NCI-H748 (cell line): ENCODE results near the gene RIT1.

Source experiments
- DNase-seq: peaks from one replicate; lab custom pipeline; 2025; ENCODE audit not compliant: unreplicated experiment; lab: John Stamatoyannopoulos, UW

Gene RIT1, protein sequence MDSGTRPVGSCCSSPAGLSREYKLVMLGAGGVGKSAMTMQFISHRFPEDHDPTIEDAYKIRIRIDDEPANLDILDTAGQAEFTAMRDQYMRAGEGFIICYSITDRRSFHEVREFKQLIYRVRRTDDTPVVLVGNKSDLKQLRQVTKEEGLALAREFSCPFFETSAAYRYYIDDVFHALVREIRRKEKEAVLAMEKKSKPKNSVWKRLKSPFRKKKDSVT

DNA sequence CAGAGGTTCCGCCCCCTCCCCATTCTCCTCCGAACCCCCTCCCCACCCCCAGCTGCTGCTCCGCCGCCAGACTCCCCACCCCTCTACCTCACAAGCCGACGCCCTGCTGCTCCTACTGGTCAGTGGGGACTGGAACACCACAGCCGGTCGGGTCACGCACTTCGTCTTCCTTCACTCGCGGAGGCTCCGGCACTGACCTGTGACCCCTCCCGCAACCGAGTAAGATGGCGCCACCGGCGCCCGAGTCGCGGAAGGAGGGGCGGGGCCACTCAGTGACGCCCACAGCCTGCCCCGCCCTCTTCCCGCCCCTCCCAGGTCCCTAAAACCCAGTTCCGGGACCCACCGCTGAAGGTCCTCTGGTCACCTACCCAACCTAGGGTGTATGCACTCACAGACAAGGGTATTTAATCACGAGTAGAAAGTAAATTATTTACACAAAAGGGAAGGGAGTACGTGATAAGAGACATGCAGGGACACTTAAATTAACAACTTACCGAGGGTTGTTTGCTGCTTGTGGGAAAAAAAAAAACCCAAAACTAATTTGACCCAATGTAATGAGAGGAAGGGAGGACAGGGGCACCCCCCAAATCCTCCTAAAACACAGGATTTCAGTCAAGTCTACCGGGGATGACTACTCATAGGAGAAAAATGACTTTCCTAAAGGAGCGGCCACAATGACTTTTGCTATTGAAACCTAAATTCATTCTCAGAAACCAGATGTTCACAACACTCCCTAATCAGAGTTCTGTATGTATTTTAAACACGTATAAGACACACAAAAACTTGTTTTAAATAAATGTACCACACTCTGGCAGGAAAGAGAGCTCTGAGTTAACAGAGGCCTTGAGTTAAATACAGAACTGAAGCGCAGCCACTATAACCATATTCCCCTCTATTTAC is at the start of gene RIT1:
Gene RIT1 (minus strand): TSS at position 194 of the 900 bp plus-strand sequence. CDS start 588 bp downstream, outside the sequence.
- DNase-seq: peak; percentile 83

DNA sequence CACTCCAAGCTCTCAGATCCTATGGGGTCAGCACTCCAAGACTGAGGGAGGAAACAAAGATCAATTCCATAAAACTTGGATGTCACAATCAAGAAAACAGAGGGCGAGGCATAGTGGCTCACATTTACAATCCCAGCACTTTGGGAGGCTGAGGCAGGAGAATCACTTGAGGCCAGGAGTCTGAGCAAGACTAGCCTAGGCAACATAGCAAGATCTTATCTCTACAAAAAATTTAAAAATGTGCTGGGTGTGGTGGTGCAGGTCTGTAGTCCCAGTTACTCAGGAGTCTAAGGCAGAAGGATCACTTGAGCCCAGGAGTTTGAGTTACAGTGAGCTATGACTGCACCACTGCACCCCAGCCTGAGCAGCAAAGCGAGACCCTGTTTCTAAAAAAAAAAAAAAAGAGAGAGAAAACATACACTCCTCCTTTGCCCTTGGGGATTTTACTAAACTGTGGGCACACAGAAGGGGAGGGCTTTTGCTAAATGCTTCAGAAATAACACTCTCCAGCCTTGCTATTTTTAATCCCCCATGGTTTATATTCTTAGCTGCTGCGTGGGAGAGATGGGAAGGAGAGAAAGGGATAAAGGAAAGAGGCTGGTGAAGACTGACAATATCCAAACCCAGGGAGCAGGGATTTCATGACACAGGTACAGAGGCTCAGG is 49.1 kb upstream of the RIT1 start:
- DNase-seq: no peak

DNA sequence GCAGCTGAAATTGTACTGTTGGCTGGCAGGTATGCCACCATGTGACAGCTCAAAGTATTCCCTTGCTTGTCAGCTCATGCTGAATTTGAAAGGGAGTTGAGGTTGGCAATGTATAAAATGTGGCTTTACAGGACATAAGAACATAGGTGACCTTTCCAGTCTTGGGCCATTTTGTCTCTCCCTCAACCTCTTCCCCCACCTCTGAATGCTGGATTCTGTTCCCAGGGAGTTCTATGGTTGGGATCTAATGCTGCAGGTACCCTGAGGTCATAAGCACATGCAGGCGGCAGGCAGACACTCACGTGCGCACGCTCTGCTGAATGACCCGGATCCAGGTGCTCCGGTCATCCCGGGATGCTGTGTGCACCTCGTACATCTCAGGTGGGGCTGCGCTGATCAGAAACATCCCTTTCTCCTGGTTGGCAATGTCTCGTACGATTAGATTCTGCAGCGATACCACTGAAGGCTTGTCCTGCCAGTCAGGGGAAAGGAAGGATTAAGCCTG is 46.3 kb upstream of the RIT1 start:
- DNase-seq: no peak

DNA sequence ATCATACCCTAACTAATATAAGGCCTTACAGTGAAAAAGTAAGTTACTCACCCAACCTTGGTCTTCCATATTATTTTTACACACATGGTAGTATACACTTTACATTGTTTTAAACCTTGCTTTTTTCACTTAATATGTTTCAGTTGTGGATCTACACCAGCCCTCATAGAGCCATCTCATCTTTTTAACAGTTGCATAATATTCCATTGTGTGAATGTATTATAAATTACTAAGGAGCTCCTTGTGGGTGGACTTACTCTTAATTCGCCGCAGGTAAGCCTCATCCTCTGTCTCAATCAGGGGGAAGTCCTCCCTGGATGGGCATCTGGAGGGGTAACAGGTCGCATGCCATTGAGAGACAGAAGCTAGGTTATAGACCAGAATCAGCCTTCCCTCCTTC is 43.5 kb upstream of the RIT1 start:
- no peak for DNase-seq

DNA sequence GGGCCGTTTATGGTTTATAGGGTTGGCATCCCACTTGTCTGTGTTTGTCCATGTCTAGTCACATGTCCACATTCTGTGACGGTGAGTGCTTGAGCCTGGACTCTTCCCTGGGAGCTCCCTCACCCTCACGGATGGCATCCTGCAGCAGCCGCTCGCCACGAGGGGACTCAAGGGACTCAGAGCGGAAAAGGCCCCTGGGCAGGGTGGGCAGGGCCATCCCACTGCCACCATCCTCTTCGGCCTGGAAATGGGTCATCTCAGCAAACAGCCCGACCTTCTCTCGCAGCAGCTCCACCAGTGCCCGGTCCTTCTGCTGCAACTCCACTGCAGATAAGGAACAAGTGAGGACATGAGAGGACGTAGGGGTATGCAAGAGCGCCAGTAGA is 41.3 kb upstream of the RIT1 start:
- DNase-seq: no peak

DNA sequence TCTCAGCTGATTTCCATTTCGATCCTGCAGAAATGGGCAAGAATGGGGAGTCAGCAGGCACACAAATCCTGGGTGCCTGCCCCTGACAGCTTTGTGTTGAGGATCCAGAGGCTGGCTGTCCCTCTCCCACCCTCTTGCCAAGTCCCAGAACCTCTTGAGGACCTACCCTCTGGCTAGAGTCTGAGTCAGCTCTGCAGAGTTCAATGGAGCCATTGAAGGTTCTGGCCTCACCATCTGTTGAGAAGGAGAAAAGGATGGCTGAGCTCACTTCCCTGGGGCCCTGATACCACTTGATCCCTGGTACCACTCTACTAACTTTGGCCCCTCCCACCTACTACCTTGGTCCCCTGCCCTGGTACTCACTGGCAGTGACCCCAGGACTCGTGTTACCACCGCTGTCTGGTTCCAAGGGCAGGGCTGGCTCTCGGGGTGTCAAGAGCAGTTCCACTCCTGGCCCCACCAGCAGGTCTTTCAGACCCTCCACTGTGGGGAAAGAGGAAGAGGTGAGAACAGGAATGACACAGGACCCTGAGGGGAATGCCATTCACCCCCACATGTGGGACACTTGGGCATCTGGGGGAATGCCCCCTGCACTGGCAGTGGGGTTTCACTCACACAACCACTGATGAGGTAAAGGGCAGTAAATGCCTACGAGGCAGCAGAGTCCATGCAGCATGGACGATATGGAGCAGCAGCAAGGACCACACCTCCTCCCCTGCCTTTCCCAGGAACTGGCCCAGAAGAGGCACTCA is 40.8 kb upstream of the RIT1 start:
- DNase-seq: no peak

DNA sequence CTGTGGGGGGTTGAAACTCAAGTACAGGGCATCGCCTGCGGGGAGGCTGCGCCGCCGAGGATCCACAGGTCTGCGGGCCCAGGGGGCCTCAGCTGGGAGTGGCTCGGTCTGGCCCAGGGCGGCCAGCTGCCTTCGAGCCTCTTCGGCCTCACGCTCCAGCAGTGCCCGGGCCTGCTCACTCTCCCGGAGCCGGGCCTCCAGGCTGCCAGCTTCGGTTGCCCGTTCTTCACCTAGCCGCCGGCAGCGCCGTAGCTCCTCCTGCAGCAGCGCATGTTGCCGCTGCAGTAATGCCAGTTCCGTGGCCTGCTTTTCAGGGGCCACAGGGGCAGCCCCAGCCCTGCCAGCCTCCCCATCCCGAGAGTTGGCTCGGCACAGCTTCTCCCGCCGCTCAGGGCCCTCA is 39.7 kb upstream of the RIT1 start:
- no peak for DNase-seq

DNA sequence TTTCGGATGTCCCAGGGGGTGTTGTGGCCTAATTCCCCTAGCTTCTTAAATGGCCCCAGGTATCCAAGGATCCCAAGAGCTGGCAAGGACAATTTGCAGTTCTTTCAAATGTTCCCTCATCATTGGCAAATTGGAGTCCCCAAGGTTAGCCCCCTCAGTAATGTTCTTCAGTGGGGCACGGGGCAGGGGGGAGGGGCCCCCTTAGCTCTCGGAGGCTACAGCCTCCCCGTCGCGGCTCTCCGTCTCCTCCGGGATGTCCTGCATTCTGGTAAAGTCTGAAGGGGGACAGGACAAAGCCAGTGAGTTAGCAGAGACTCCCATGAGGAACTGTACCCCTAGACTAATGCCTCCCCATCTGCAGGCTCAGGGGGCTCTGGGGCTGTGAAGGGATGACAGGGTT is 36.6 kb upstream of the RIT1 start:
- DNase-seq: no peak

DNA sequence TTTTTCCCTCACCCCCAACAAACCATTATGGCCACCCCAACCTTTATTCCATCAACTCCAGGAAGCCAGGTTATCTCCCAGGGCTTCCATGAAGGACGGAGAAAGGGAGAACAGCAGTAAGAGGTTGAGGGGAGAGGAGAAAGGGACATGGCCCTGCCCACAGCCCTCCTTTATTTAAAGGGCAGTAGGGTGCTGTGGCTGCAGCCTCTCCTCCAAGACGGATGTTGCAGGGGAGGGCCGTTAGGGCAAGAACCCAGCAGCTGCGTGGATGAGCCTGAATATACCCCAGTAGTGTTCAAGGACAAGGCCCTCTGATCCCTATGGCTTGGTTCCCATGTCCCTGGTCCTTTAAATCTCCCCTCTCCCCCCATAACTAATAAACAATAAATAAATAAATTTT is 36.1 kb upstream of the RIT1 start:
- no peak for DNase-seq

DNA sequence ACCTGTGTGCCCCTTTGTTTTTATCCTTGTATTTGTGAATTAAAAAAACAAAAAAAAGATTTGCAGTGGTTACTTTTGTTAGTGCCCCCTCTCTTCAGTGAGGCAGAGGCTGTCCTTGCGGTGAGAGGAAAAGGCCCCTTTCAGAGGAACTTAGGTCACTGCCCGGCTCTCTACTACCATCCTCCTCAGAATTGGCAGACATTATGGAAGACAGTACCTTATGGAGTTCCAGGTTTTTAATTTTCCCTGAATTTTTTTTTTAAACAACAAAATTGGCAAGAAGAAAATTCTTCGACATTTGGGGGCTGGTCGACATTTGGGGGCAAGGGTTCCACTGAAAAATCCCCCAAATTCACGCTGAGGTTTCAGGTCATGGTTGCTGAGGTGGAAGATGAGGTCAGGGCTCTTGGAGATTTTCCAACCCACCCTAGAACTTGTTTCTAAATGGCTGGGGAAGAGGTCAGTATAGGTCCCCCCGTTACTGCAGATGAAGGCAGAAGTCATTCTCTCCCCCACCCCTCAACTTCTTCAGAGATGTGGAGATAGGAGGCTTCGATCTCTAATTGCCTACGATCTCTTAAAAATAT is 35.6 kb upstream of the RIT1 start:
- DNase-seq: no peak

DNA sequence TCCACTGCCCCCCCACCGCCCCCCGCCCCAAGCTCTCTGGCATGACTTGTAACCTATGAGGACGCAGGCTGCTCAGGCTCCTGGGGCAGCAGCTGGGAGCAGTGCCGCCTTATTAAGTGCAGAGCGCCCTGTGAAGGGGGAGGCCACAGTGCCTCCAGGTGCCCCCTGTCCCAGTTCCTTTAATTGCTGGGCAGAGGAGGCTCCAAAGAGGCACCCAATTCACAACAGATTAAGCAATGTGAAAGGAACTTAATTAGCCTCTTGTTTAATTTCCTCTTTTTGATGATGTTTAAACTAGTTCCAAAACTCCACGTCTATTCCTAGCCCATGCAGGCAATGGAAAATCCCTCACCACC is 33.3 kb upstream of the RIT1 start:
- no peak for DNase-seq

DNA sequence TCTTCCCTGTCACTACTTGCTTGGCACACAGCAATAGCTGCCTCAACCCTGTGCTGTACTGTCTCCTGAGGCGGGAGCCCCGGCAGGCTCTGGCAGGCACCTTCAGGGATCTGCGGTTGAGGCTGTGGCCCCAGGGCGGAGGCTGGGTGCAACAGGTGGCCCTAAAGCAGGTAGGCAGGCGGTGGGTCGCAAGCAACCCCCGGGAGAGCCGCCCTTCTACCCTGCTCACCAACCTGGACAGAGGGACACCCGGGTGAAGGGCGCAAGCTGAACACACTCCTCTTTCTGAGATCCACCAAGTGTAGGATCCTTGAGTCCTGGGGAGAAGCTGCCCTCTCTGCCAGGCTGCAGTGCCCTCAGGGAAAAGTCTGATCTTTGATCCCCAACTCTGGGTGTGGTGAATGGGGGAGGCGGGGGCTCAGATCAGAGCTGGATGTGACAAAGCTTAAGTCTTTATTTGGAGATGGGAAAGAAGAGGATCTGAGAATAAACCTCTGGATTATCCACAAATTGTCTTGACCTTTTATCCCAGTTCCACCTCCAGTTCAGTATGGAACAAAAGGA is 31.5 kb upstream of the RIT1 start:
- no peak for DNase-seq

DNA sequence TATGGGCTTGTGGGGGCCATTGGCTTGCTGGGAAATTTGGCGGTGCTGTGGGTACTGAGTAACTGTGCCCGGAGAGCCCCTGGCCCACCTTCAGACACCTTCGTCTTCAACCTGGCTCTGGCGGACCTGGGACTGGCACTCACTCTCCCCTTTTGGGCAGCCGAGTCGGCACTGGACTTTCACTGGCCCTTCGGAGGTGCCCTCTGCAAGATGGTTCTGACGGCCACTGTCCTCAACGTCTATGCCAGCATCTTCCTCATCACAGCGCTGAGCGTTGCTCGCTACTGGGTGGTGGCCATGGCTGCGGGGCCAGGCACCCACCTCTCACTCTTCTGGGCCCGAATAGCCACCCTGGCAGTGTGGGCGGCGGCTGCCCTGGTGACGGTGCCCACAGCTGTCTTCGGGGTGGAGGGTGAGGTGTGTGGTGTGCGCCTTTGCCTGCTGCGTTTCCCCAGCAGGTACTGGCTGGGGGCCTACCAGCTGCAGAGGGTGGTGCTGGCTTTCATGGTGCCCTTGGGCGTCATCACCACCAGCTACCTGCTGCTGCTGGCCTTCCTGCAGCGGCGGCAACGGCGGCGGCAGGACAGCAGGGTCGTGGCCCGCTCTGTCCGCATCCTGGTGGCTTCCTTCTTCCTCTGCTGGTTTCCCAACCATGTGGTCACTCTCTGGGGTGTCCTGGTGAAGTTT is 30.8 kb upstream of the RIT1 start:
- DNase-seq: no peak

DNA sequence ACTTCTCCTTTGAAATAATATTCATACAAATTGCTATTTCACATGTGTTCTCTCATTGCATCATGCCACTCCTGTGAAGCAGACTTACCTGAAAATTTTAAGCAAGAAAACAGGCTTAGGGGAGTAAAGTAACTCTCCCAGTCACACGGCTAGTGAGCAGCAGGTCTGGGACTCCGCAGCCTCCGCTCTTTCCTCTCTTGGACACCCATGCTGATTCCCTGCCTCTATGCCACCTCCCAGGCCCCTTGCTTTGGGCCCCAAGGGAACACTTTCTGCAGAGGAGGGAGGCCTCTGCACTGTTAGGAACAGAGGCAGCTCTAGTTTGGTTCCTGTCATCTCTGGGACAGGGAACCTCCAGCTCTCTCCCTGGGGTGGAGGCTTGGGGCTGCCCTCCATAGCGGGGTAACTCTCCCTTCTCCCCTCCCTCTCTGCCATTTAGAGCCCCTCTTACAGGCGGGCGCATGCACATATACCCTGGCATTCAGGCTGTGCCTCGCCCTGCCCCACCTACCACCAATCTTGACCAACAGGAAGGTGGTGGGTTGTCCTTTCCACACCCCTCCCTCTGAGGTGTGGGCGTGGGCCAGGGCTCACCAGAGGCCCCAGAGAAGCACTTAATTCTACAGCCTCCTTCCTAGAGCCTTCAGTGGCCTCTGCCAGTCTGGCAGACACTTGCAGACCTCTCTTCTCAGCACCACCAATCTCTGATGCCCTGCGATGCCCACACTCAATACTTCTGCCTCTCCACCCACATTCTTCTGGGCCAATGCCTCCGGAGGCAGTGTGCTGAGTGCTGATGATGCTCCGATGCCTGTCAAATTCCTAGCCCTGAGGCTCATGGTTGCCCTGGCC is 30.1 kb upstream of the RIT1 start, which contains the start of gene RXFP4:
Gene RXFP4 (plus strand): TSS at position 646 of the 852 bp plus-strand sequence. CDS start 72 bp downstream, at position 718.
- DNase-seq: peak; percentile 9

DNA sequence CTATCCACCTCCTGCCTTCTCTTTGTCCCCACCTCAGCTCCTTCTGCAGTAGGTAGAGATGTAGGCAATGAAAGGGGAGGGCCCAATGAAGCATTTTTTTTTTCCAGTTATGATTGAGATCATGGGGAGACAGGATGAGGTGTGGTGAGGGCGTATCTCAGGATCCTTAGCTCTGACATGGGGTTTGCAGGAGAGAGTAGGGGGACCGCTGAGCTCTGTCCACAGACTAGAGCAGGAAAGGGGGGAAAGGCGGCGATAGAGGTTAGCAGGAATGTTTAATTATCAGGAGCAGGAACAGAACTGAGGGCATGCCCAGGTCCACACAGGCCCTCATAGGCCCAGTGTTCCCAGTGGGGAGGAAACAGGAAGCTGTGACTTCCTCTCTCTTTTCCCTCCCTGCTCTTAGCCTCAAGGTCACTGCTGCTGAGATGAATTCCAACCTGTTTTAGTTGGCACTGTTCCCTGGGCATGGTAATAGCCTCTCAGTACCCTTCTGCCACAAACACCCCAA is 29.4 kb upstream of the RIT1 start:
- no peak for DNase-seq

DNA sequence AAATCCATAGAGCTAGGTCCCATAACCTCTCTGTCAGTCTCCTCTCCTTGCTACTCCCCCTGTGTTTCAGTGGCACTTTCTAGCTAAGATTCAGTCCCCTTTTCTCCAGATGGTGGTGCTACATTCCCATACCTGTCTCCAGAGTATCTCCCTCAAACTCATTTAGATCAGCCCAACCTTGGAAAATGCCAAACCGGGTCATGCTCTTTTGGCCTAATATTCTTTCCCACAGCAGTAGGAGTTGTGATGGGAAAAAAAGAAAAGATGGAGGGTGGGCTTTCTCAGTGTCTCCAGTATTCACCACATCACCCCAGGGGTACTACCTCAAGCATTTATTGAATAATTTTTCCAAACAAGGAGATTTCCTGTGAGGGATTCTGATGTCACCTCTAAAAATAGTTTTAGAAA is 27.1 kb upstream of the RIT1 start:
- DNase-seq: peak; percentile 57

DNA sequence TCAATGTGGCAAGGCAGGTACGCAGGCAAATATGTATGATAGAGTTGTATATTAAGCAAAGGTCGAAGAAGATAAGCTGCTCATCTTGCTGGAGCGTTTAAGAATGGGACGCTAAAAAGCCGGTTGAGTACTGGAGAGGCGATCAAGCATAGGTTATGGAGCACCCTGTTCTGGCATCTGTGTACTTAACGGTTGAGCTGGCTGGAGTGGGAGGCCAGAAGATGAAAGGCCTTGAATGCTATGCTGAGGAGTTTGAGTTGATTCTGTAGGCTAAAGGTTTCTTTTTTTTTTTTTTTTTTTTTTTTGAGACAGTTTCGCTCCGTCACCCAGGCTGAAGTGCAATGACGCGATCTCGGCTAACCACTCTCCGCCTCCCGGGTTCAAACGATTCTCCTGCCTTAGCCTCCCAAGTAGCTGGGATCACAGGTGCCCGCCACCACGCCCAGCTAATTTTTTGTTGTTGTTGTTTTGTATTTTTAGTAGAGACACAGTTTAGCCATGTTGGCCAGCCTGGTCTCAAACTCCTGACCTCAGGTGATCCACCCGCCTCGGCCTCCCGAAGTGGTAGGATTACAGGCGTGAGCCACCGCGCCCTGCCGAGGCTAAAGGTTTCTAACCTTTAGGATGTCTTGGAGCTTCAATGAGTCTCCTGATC is 23.9 kb upstream of the RIT1 start:
- DNase-seq: peak; percentile 34
